B cell (primary cell): ENCODE data around the gene CDKN1C.

ENCODE experiments used
- EZH2 ChIP-seq: IDR thresholded peaks from 2 replicates; pipeline ENCODE4 v1.6.1; 2012; ENCODE audit warnings: borderline replicate concordance, low read depth, mild to moderate bottlenecking, moderate library complexity, low read length; ENCODE audit not compliant: insufficient read depth, poor library complexity, severe bottlenecking
- TF ChIP-seq, protein P1 (sequence below): fragments of 200-600 bp; IDR thresholded peaks from one replicate; pipeline ENCODE4 v1.8.0; 2022; ENCODE audit warnings: antibody characterized with exemption, mild to moderate bottlenecking

- TF ChIP-seq, protein P1, sequence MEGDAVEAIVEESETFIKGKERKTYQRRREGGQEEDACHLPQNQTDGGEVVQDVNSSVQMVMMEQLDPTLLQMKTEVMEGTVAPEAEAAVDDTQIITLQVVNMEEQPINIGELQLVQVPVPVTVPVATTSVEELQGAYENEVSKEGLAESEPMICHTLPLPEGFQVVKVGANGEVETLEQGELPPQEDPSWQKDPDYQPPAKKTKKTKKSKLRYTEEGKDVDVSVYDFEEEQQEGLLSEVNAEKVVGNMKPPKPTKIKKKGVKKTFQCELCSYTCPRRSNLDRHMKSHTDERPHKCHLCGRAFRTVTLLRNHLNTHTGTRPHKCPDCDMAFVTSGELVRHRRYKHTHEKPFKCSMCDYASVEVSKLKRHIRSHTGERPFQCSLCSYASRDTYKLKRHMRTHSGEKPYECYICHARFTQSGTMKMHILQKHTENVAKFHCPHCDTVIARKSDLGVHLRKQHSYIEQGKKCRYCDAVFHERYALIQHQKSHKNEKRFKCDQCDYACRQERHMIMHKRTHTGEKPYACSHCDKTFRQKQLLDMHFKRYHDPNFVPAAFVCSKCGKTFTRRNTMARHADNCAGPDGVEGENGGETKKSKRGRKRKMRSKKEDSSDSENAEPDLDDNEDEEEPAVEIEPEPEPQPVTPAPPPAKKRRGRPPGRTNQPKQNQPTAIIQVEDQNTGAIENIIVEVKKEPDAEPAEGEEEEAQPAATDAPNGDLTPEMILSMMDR: no peak
- TF ChIP-seq EZH2: no peak
Observed at GRCh38 chr11:2909133-2909902, 23.7 kb upstream of the CDKN1C start.
